Measurements from ENCODE around the gene MYL12B. TPM values are rescaled to one million over a fixed set of nuclear protein-coding genes. Genes with fewer than 3 reads are reported as not detected.

The MYL12B gene
- total and polyA plus RNA-seq, 10 donors: 176 to 371 (median 245) TPM

GRCh38 chr18:3246635-3247239, 15.2 kb upstream of the MYL12B start:
- H3K9me3 ChIP-seq: peaks cover 0 to 10% (median 7%) of the 10 kb centered on the region in 8 donors
- peaks cover 0 to 26% (median 3%) of the 10 kb centered on the region in 6 donors for H3K36me3 ChIP-seq
- peak; percentile 80 for DNase-seq
- WGBS, 5 donors: 8 to 16% (median 11%) methylated on average over 23 of the region's 23 CpGs
- H3K4me1 ChIP-seq: peaks cover 34 to 66% (median 56%) of the 10 kb centered on the region in 6 donors
- peak overlapping the region; percentile 96 to 100 (median 100) for H3K27ac ChIP-seq
- TF ChIP-seq POLR2A (IDR thresholded peaks at IDR 0.05): no peak
- no peaks in the 10 kb centered on the region for H3K27me3 ChIP-seq (replicated peaks in 1 of 7)
- intact Hi-C loops (cut with DNase I; ENCODE audit: low total_unique reads): loop anchor here (5.0 to 10.0 kb wide), 2 partner anchors 92 to 314 kb away; no protein-coding TSS in a partner anchor
- peak overlapping the region; percentile 72 to 98 (median 94) for H3K4me3 ChIP-seq

GRCh38 chr18:3247240-3248061, 14.5 kb upstream of the MYL12B start, which contains the start of gene MYL12A:
TSS of gene MYL12A (plus strand) at chr18:3247801. CDS start at chr18:3253248, 5,447 bp downstream.
- H3K36me3 ChIP-seq: peaks cover 0 to 18% (median 3%) of the 10 kb centered on the region in 6 donors
- peak; percentile 99 for DNase-seq
- peak within 1 kb of the TSS; percentile 96 to 100 (median 100) for H3K27ac ChIP-seq
- intact Hi-C loops (cut with DNase I; ENCODE audit: low total_unique reads): loop anchor here (5.0 to 10.0 kb wide), 2 partner anchors 93 to 315 kb away; no protein-coding TSS in a partner anchor
- TF ChIP-seq POLR2AphosphoS5 (IDR thresholded peaks at IDR 0.05) (peak; percentile 95 to 98 (median 96)), CTCF (IDR thresholded peaks at IDR 0.05 in 8 of 11, conservative IDR thresholded peaks at IDR 0.05 in 3 of 11) (no peak), POLR2A (IDR thresholded peaks at IDR 0.05) (peak; percentile 58 to 91 (median 74))
- H3K4me1 ChIP-seq: peaks cover 41 to 73% (median 63%) of the 10 kb centered on the region in 6 donors
- peaks cover 0 to 3% (median under 1%) of the 10 kb centered on the region in 8 donors for H3K9me3 ChIP-seq
- no peaks in the 10 kb centered on the region for H3K27me3 ChIP-seq (replicated peaks in 1 of 7)
- H3K4me3 ChIP-seq: peak within 1 kb of the TSS; percentile 72 to 98 (median 94)
- 0 to 2% (median 0%) methylated on average over 38 to 65 of the region's 65 CpGs for WGBS, 5 donors

GRCh38 chr18:3248062-3248657, 13.8 kb upstream of the MYL12B start:
- no peaks in the 10 kb centered on the region for H3K9me3 ChIP-seq
- TF ChIP-seq POLR2AphosphoS5 (IDR thresholded peaks at IDR 0.05): no peak
- no peak for TF ChIP-seq POLR2A (IDR thresholded peaks at IDR 0.05)
- TF ChIP-seq CTCF (IDR thresholded peaks at IDR 0.05 in 8 of 11, conservative IDR thresholded peaks at IDR 0.05 in 3 of 11): no peak
- H3K4me3 ChIP-seq: peak overlapping the region; percentile 72 to 98 (median 94)
- H3K27me3 ChIP-seq (replicated peaks in 1 of 7): no peaks in the 10 kb centered on the region
- intact Hi-C loops (cut with DNase I; ENCODE audit: low total_unique reads): loop anchor here (5.0 to 10.0 kb wide), 2 partner anchors 93 to 316 kb away; no protein-coding TSS in a partner anchor
- no peak for DNase-seq
- H3K4me1 ChIP-seq: peaks cover 48 to 80% (median 71%) of the 10 kb centered on the region in 6 donors
- H3K27ac ChIP-seq: peak overlapping the region; percentile 96 to 100 (median 100)
- 0 to 1% (median 0%) methylated on average over 22 of the region's 22 CpGs for WGBS, 5 donors
- H3K36me3 ChIP-seq: peaks cover 0 to 21% (median 4%) of the 10 kb centered on the region in 6 donors

GRCh38 chr18:3248658-3249359, 13.1 kb upstream of the MYL12B start:
- no peaks in the 10 kb centered on the region for H3K27me3 ChIP-seq (replicated peaks in 1 of 7)
- intact Hi-C loops (cut with DNase I; ENCODE audit: low total_unique reads): loop anchor here (5.0 to 10.0 kb wide), 2 partner anchors 94 to 317 kb away; no protein-coding TSS in a partner anchor
- 3 to 4% (median 3%) methylated on average over 9 of the region's 9 CpGs for WGBS, 5 donors
- H3K36me3 ChIP-seq: peaks cover 0 to 27% (median 10%) of the 10 kb centered on the region in 6 donors
- TF ChIP-seq POLR2A (IDR thresholded peaks at IDR 0.05) (no peak), POLR2AphosphoS5 (IDR thresholded peaks at IDR 0.05) (peak in 1 of 3 donors; percentile 59)
- H3K9me3 ChIP-seq: no peaks in the 10 kb centered on the region
- H3K4me1 ChIP-seq: peaks cover 51 to 86% (median 77%) of the 10 kb centered on the region in 6 donors
- H3K27ac ChIP-seq: peak overlapping the region; percentile 96 to 100 (median 100)
- DNase-seq: no peak
- H3K4me3 ChIP-seq: peak overlapping the region; percentile 72 to 98 (median 94)

Data from spleen (tissue), 11 donors.